Measurements from ENCODE around the gene ACTRT2.

- TF ChIP-seq CTCF (IDR thresholded peaks at IDR 0.05) (no peak), POLR2A (IDR thresholded peaks at IDR 0.05) (no peak)
These were observed 27.9 kb downstream of the ACTRT2 start for GRCh38 chr1:3049164-3049563.
